Heart left ventricle (tissue), 16 donors: Measurements from ENCODE around the gene PAK1. TPM values are rescaled to one million over a fixed set of nuclear protein-coding genes. Genes with fewer than 3 reads are reported as not detected.
A peak's percentile ranks its signal among the peaks of the same experiment; 100 is the strongest.

Experiments used
- ATAC-seq, 4 donors: fragments of 200-7000 bp; cut with Tn5 transposase; one replicate each; pipeline ENCODE4 v1.9.1; 2020 to 2022; ENCODE audit warnings: moderate library complexity in 4 of 4, mild to moderate bottlenecking in 3 of 4, moderate number of reproducible peaks in 1 of 4
- DNase-seq, 5 donors: peaks; one replicate each; pipeline ENCODE4 v3.0.0-alpha.2; 2020
- H3K27ac ChIP-seq, 12 donors: fragments of 200-600 bp; sonication (generic) in 4 of 12; one replicate each; pipeline versions ENCODE4 v1.5.0 to v1.8.0; 2016 to 2022; ENCODE audit warnings: mild to moderate bottlenecking in 2 of 12
- H3K27me3 ChIP-seq, 9 donors: fragments of 200-600 bp; sonication (generic) in 2 of 9; one replicate each; pipeline versions ENCODE4 v1.5.1 to v1.8.0; 2016 to 2022; ENCODE audit warnings: mild to moderate bottlenecking in 3 of 9
- H3K36me3 ChIP-seq, 9 donors: fragments of 200-600 bp; sonication (generic) in 2 of 9; one replicate each; pipeline versions ENCODE4 v1.5.0 to v1.8.0; 2018 to 2022; ENCODE audit warnings: mild to moderate bottlenecking in 2 of 9
- H3K4me1 ChIP-seq, 12 donors: fragments of 200-600 bp; sonication (generic) in 4 of 12; one replicate each; pipeline versions ENCODE4 v1.5.0 to v1.8.0; 2016 to 2022; ENCODE audit warnings: mild to moderate bottlenecking in 3 of 12
- H3K4me3 ChIP-seq, 12 donors: fragments of 200-600 bp; sonication (generic) in 4 of 12; one replicate each; pipeline versions ENCODE4 v1.5.0 to v1.8.0; 2017 to 2022; ENCODE audit warnings: mild to moderate bottlenecking in 9 of 12, moderate library complexity in 4 of 12
- H3K9me3 ChIP-seq, 12 donors: fragments of 200-600 bp; sonication (generic) in 4 of 12; one replicate each; pipeline versions ENCODE4 v1.5.0 to v1.8.0; 2016 to 2022; ENCODE audit warnings: mild to moderate bottlenecking in 1 of 12
- CTCF ChIP-seq, 12 donors: fragments of 200-600 bp; sonication (generic) in 4 of 12; IDR thresholded peaks; one replicate each; pipeline versions ENCODE4 v1.5.0 to v1.8.0; 2018 to 2022; ENCODE audit warnings: antibody characterized with exemption in 12 of 12, mild to moderate bottlenecking in 5 of 12
- POLR2A ChIP-seq, 2 donors: fragments of 450-650 bp; IDR thresholded peaks; one replicate each; pipeline ENCODE4 v1.6.1; 2017; ENCODE audit warnings: antibody characterized with exemption in 2 of 2, mild to moderate bottlenecking in 2 of 2, moderate library complexity in 2 of 2
- WGBS, 4 donors: extraction: QIAGEN DNeasy Blood & Tissue Kit in 2 of 4; methylation state at CpG; one replicate each; pipeline versions ENCODE4 v1.1.5 to v1.1.7; 2013 to 2018; 5-methylcytosine and 5-hydroxymethylcytosine counted together
- intact Hi-C, 10 donors: fragments of 100-400 bp; cut with DNase I; formaldehyde crosslinking; loops; one replicate each; pipeline versions ENCODE4 v1.11.1 to v1.14.2; 2022
- long read RNA-seq, 3 donors: library from polyadenylated mRNA; unstranded; transcript quantifications; one replicate each; pipeline ENCODE4 v2.0.0, GENCODE V29; 2020 to 2021
- polyA plus RNA-seq, 2 donors: library from polyadenylated mRNA; stranded (reverse); fragments of 200-250 nt; gene quantifications; one replicate each; pipeline ENCODE4 v1.2.3, GENCODE V29; 2013
- total RNA-seq, 9 donors: library from RNA; depleted of rRNA in 2 of 9; stranded (reverse); fragments of >200 nt in 2 of 9; fragmentation: NEBNext Ultra II Directional in 3 of 9; extraction: Animal tissue kit (Norgen Biotek cat#: 25700) in 3 of 9; gene quantifications; one replicate each; pipeline versions ENCODE4 v1.1.0 to v1.2.4, GENCODE V29; 2016 to 2023
- donor health status: ischemic (EF 13 %, LVEDD 7.1; RV severe dilation, severe dysfunction).
- donor health status: healthy with polysubstance abuse.
- donor health status: DM: no; HTN: yes; CAD: no.
- donor health status: DM: no; HTN: no; CAD: no.
- donor health status: ischemic (EF 25% LVEDD 6.9; RV normal size, moderate dysfunction).
- donor health status: ischemic (EF 25% LVEDD 5.7; RV mildly dilated, moderate dysfunction).
- donor health status: healthy.
- donor health status: DM: yes; HTN: yes; CAD: no.
- donor health status: ischemic (EF 35%, LVEDD 5.7; RV mildly dilated, moderate dysfunction).
- donor health status: nonischemic (EF 11% LVEDD 7.7; RV severe dilation, severe dysfunction).
- donor health status: DM: yes; HTN: yes; CAD: no.
- donor health status: PGD.
- donor health status: ischemic (EF 29% LVEDD 5.4; RV normal size, mild dysfunction).
- donor health status: nonischemic (EF 23%, LVEDD 6.1; RV moderate dilation, normal function).

The PAK1 gene
- total RNA-seq (10 to 100 TPM in 5 of 9 donors, 1 to 10 TPM in 4; 2.9 to 25.4 (median 11.9) TPM), polyA plus RNA-seq (1 to 10 TPM; 2.1 to 2.5 TPM)
- long read RNA-seq, donor 1, partial matches to known transcripts, result 0 of 3 reads
- long read RNA-seq, donor 1, other reads (novel, unspliced or antisense), result 2 of 3 reads
- long read RNA-seq, donor 2, partial matches to known transcripts, result 5 of 14 reads
- long read RNA-seq, donor 2, other reads (novel, unspliced or antisense), result 7 of 14 reads
- long read RNA-seq, donor 3, partial matches to known transcripts, result 2 of 7 reads
- long read RNA-seq, donor 3, other reads (novel, unspliced or antisense), result 3 of 7 reads

GRCh38 chr11:77473801-77474683, at the start of gene PAK1:
Gene PAK1 (minus strand): TSS chr11:77474094. CDS start chr11:77392520, 81,574 bp downstream.
- Histone ChIP-seq H3K27ac (peak within 1 kb of the TSS in 5 of 12 donors; percentile 24 to 52 (median 33)), H3K9me3 (no peaks in the 10 kb centered on the region), H3K4me1 (peaks cover 0 to 17% (median 2%) of the 10 kb centered on the region in 12 donors), H3K27me3 (peaks cover 0 to 13% (median 0%) of the 10 kb centered on the region in 9 donors), H3K36me3 (no peaks in the 10 kb centered on the region), H3K4me3 (peak within 1 kb of the TSS; percentile 36 to 80 (median 63))
- WGBS, 4 donors, result 2 to 3% (median 2%) methylated on average over 48 to 72 of the region's 72 CpGs
- TF ChIP-seq CTCF (IDR thresholded peaks at IDR 0.05) (peak in 6 of 12 donors; percentile 7 to 44 (median 24)), POLR2A (IDR thresholded peaks at IDR 0.05) (no peak)
- ATAC-seq, result peak in 3 of 4 donors; percentile 85 to 88 (median 87)
- DNase-seq, result peak; percentile 73 to 87 (median 79)
- intact Hi-C loops, result loop anchor here in 1 of 10 donors (10.0 kb wide), 1 partner anchor 59 kb away; no protein-coding TSS in a partner anchor

GRCh38 chr11:77522215-77522614, 48.3 kb upstream of the PAK1 start:
- Histone ChIP-seq H3K27ac (no peak overlapping the region), H3K4me3 (no peak overlapping the region), H3K4me1 (no peaks in the 10 kb centered on the region), H3K36me3 (no peaks in the 10 kb centered on the region), H3K9me3 (no peaks in the 10 kb centered on the region), H3K27me3 (no peaks in the 10 kb centered on the region)
- DNase-seq (no peak), ATAC-seq (no peak)
- intact Hi-C loops, result no loop called here
- no peak for TF ChIP-seq POLR2A (IDR thresholded peaks at IDR 0.05)
- no peak for TF ChIP-seq CTCF (IDR thresholded peaks at IDR 0.05)

GRCh38 chr11:77519847-77520246, 46.0 kb upstream of the PAK1 start:
- WGBS, 4 donors, result 73 to 80% (median 75%) methylated on average over 3 of the region's 3 CpGs
- H3K27me3 ChIP-seq, result no peaks in the 10 kb centered on the region
- H3K27ac ChIP-seq, result no peak overlapping the region
- no peak overlapping the region for H3K4me3 ChIP-seq
- H3K36me3 ChIP-seq, result no peaks in the 10 kb centered on the region
- DNase-seq, result no peak
- intact Hi-C loops, result no loop called here
- TF ChIP-seq CTCF (IDR thresholded peaks at IDR 0.05) (no peak), POLR2A (IDR thresholded peaks at IDR 0.05) (no peak)
- no peaks in the 10 kb centered on the region for H3K9me3 ChIP-seq
- H3K4me1 ChIP-seq, result no peaks in the 10 kb centered on the region
- ATAC-seq, result no peak

GRCh38 chr11:77518471-77518870, 44.6 kb upstream of the PAK1 start:
- Histone ChIP-seq H3K27me3 (no peaks in the 10 kb centered on the region), H3K36me3 (no peaks in the 10 kb centered on the region), H3K4me1 (no peaks in the 10 kb centered on the region), H3K9me3 (no peaks in the 10 kb centered on the region), H3K27ac (no peak overlapping the region), H3K4me3 (no peak overlapping the region)
- no peak for TF ChIP-seq POLR2A (IDR thresholded peaks at IDR 0.05)
- TF ChIP-seq CTCF (IDR thresholded peaks at IDR 0.05), result no peak
- no peak for ATAC-seq
- DNase-seq, result no peak
- 59 to 75% (median 65%) methylated on average over 2 of the region's 2 CpGs for WGBS, 4 donors
- intact Hi-C loops, result no loop called here
